ENCODE measurements around the gene WTAP.
"Not testable (repeated sequence)": the region's sequence is repeated elsewhere in the genome, so short reads cannot be mapped to it uniquely, and the experiment has no call there.

WTAP gene

GRCh38 chr6:159693894-159694545, 33.3 kb upstream of the WTAP start:
- DNase-seq (ENCODE audit: low read depth), result peak; percentile 62
- no peak for TF ChIP-seq CTCF (IDR thresholded peaks at IDR 0.05; ENCODE audit: low read length, missing control alignments)
- peak overlapping the region; percentile 83 for H3K4me3 ChIP-seq (replicated peaks; ENCODE audit: low read depth, low read length)

GRCh38 chr6:159695984-159696383, 31.3 kb upstream of the WTAP start:
- no peak for TF ChIP-seq CTCF (IDR thresholded peaks at IDR 0.05; ENCODE audit: low read length, missing control alignments)
- DNase-seq (ENCODE audit: low read depth), result no peak
- H3K4me3 ChIP-seq (replicated peaks; ENCODE audit: low read depth, low read length), result no peak overlapping the region

GRCh38 chr6:159700970-159701369, 26.3 kb upstream of the WTAP start:
- TF ChIP-seq CTCF (IDR thresholded peaks at IDR 0.05; ENCODE audit: low read length, missing control alignments), result no peak
- no peak overlapping the region for H3K4me3 ChIP-seq (replicated peaks; ENCODE audit: low read depth, low read length)
- DNase-seq (ENCODE audit: low read depth), result no peak

- DNase-seq (ENCODE audit: low read depth), result peak; percentile 91
- H3K4me3 ChIP-seq (replicated peaks; ENCODE audit: low read depth, low read length), result no peak overlapping the region
- no peak for TF ChIP-seq CTCF (IDR thresholded peaks at IDR 0.05; ENCODE audit: low read length, missing control alignments)
Observed at GRCh38 chr6:159701413-159701999, 25.8 kb upstream of the WTAP start.

GRCh38 chr6:159710603-159711002, 16.7 kb upstream of the WTAP start:
- not testable (repeated sequence) for DNase-seq (ENCODE audit: low read depth); H3K4me3 ChIP-seq (replicated peaks; ENCODE audit: low read depth, low read length)

- not testable (repeated sequence) for DNase-seq (ENCODE audit: low read depth); H3K4me3 ChIP-seq (replicated peaks; ENCODE audit: low read depth, low read length)
Observed at GRCh38 chr6:159712389-159712788, 14.9 kb upstream of the WTAP start.

- H3K4me3 ChIP-seq (replicated peaks; ENCODE audit: low read depth, low read length), result no peak overlapping the region
- TF ChIP-seq CTCF (IDR thresholded peaks at IDR 0.05; ENCODE audit: low read length, missing control alignments), result no peak
- no peak for DNase-seq (ENCODE audit: low read depth)
Observed at GRCh38 chr6:159713984-159714383, 13.3 kb upstream of the WTAP start.

- TF ChIP-seq CTCF (IDR thresholded peaks at IDR 0.05; ENCODE audit: low read length, missing control alignments), result no peak
- H3K4me3 ChIP-seq (replicated peaks; ENCODE audit: low read depth, low read length), result no peak overlapping the region
- DNase-seq (ENCODE audit: low read depth), result no peak
Observed at GRCh38 chr6:159714404-159714803, 12.9 kb upstream of the WTAP start.
